C4-2B (cell line): ENCODE data around the gene TIMM44.

Experiments used
- CTCF ChIP-seq: fragments of 450-650 bp; conservative IDR thresholded peaks from 2 replicates; pipeline ENCODE4 v1.5.1; 2017; ENCODE audit warnings: mild to moderate bottlenecking
- ZFX ChIP-seq: fragments of 450-650 bp; IDR thresholded peaks from 2 replicates; pipeline ENCODE4 v1.6.1; 2017

- TF ChIP-seq CTCF (no peak), ZFX (no peak)
These were observed 40.0 kb upstream of the TIMM44 start for GRCh38 chr19:7983286-7983950.
